COLO829 (cell line): Measurements from ENCODE around the gene NET1.
"Not testable (repeated sequence)": the region's sequence is repeated elsewhere in the genome, so short reads cannot be mapped to it uniquely, and the experiment has no call there.

Source experiments
- DNase-seq: peaks from one replicate; pipeline ENCODE4 v3.0.0; 2012; ENCODE audit warnings: low spot score

Gene NET1

GRCh38 chr10:5462841-5463293, 50.5 kb downstream of the NET1 start:
- no peak for DNase-seq

- DNase-seq, result no peak
These were observed 52.2 kb downstream of the NET1 start for GRCh38 chr10:5464546-5464945.

DNA sequence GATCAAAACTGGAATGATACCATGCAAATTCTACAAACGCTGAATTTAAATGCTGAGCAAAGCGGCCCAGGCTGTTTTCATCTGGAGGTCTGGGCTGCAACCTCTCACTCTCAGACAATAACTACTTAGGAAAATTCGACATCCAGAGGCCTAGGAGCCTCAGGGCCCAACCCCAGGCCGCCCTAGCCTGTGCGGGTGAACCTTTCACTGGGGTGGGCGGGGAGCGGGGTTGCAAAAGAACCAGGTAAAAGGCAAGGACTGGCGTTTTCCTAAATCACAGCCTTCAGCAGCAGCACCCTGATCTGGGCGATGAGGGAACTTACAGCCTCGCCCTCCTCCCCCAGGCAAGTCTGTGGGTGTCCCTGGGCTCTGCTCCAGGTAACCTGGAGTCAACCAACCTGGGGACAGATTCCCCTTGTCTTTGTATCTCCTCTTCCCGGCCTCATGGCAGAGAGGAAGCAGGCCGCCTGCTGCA, 53.7 kb downstream of the NET1 start:
- DNase-seq, result no peak

DNA sequence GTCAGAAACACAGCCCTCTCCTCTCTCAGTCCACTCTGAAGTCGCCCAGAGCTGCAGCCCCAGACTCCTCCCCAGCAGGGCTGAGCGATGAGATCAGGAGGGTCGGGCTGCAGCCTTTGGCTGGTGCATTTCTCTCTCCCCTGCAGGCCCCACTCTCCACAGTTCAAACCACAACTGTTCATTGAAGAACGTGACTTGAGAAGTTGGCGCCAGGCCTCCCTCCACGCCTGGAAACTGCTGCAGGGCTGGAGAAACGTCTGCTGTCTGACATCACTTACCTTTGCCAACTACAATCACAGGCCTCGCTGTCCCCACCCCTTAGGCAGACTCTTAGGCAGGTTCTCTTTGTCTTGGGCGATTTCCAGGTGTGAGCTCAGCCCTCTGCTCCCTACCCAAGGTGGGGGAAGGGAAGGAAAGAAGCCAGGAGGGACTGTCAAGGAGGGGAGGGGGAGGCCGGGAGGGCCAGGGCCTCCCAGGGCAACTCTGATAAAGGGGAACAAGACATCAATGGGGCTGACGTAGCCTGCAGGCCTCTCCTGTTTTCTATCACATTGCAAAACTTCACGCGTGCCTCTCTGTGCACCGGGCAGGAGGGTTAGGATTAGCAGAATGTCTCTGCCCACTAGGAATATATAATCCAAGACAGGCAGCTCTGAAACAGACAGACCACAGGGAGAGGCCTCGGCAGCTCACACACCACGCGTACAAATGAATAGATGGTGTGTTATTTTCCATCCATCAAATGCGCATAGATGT, 54.3 kb downstream of the NET1 start:
- no peak for DNase-seq

- no peak for DNase-seq
These were observed 54.8 kb downstream of the NET1 start for GRCh38 chr10:5467207-5467535.

GRCh38 chr10:5467634-5468255, 55.4 kb downstream of the NET1 start:
- DNase-seq, result no peak

DNA sequence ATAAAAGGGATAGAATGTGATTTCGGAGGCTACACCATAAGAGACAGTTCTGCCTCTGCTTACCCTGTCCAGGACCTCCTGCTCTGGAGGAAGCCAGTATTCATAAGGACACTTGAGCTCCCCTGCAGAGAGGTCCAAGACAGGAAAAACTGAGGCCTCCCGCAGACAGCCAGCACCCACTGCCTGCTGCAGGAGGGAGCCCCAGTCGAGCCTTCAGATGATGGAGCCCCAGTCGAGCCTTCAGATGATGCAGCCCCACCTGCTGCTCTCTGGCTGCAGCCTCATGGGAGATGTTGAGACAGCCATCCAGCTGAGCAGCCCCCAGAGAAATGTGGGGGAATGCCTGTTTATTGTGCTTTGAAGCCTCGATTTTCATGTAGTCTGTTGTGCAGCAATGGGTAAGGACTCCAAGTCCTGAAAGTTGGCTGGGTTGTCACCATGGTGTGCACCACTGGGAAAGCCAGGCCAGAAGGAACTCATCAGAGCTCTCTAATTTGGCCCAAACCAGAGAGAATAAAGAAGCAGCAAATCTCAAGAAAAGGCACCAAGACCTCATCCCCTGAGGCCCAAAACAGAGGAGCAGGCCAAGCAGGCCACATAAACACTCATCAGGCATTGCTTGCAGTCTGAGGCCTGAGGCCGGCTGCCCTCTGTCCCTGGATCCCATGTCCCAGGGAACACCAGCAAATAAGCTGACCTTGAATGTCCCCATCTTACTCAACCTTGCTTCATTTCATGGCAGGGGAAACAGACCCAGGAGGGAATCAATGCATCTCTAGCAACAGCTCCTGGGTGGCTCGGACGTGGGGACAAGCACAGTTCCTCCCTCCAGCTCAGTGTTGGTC, 56.1 kb downstream of the NET1 start:
- no peak for DNase-seq

DNA sequence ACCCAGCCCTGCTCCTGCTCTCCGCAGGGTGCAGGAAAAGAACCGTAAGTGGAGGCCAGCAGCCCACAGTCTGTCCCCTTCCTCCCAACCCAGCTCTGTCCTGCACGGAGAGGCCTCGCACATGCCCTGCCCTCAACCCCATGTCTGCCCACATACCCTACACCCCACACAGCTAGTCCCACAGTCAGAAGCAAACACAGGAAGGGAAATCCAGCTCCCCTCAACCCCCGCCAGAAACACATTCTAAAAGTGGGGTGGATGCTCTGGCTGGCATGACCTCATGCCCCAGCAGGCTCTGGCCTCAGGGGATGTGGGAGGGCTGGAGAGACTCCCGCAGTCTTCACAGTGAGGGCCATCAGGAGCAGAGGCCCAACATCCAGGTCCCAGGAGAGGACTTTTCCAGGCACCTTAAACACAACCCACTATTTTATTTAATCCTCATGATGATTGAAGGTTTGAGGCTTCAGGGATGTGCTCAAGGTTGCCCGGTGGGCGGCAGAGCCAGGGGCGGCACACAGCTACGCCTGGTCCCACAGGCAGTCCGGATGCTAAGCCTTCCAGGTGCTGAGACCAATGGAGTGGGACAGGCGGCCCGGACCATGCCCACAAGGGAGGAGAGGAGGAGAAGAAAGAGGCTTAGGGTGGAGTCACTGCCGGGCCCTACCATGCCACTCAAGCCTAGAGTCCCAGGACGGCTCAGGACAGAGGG, 57.1 kb downstream of the NET1 start:
- no peak for DNase-seq

- DNase-seq, result no peak
These were observed 57.9 kb downstream of the NET1 start for GRCh38 chr10:5470062-5470751.

- DNase-seq, result not testable (repeated sequence)
These were observed 62.3 kb downstream of the NET1 start for GRCh38 chr10:5474642-5475041.

GRCh38 chr10:5475088-5475487, 62.7 kb downstream of the NET1 start:
- not testable (repeated sequence) for DNase-seq

- DNase-seq, result not testable (repeated sequence)
These were observed 63.8 kb downstream of the NET1 start for GRCh38 chr10:5475974-5476807.

- DNase-seq, result no peak
These were observed 64.7 kb downstream of the NET1 start for GRCh38 chr10:5476918-5477525.

DNA sequence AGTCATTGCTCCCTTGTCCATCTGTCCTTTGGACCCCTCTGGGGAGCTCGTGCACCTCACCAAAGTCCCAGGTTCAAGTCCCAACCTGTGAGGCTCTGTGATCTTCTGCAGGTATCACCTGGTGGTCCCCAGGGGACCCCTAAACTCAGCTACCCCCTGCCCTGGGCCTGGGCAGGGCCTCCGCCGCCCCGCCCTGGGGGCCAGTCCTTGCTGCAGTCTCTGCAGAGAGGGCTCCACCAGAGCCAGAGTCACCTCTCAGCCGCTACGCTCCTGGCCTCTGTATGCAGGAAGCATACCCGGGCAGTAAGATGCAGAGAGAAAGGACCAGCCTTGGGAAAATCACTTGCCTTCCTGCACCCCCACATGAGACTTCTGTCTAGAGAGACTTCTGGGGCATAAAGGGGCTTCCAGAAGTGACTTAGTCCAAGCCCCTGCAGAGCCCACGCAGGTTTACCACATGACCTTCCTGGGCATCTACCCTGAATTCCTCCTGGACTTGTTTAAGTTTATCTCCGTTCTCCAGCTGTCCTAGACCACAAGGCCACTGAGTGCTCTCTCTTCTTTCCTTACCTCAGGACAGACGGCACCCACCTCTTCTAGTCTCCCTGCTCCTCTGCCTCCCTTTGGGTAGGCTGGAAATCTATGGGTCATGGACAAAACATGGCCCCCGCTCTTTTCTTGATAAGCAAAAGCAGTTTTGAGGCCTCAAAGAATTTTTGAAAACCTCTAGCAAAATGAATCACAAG, 65.8 kb downstream of the NET1 start:
- DNase-seq, result no peak

GRCh38 chr10:5478694-5479305, 66.4 kb downstream of the NET1 start:
- DNase-seq, result no peak

- no peak for DNase-seq
These were observed 67.3 kb downstream of the NET1 start for GRCh38 chr10:5479481-5480161.

DNA sequence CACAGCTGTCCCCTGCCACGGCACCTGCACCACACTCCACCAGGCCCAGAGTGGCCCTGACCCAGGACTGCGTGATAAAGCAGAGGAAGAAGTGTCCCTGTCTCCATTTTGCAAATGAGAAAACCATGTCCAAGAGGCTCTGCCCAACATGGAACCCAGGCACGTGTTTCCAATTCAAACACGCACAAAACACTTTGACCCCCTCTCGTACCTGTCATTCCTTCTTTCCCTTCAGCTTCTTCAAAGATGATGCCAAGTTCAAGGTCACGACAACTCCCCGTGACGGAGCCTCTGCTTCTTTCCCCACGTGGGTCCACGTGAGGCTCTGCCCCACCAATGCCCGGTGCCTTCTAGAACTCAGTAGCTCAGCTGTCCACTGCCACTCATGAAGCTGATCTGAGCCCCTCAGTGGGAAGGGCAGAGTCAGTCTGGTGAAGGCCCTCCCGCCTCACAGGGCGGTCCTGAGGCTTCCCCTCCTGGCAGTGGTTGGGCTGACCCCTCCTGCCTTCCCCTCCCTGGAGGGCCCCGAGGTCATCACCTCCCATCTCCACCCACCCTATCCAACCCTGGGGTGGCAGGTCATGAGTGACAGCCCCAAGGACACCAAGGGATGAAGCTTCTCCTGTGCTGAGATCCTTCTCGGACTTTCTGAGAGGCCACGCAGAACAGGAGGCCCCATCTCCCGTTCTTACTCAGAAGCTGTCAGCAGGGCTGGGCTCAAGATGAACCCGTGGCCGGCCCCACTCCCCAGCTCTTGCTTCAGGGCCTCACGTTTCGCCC, 68.0 kb downstream of the NET1 start:
- DNase-seq, result no peak

DNA sequence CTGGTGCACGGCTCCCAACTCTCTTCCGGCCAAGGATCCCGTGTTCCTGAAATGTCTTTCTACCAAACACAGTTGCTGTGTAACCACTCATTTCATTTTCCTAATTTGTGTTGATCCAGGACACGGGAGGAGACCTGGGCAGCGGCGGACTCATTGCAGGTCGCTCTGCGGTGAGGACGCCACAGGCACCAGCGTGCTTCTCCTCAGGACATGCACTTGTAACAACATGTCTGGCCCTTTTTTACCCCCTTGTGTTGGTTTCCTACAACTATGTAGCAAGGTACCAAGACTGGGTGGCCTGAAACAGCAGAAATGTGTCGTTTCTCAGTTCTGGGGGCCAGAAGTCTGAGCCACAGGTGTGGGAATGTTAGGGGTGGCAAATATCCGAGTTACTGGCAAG, 68.8 kb downstream of the NET1 start:
- no peak for DNase-seq
